Measurements from ENCODE around the gene SNAPC1.

Gene SNAPC1

GRCh38 chr14:61802010-61802568 lies 39.9 kb downstream of the SNAPC1 start:
- H3K9ac ChIP-seq (ENCODE audit: low read depth in 1 of 2, low read length in 2 of 2) = no peak overlapping the region
- H3K36me3 ChIP-seq (ENCODE audit: control insufficient read depth in 1 of 2, insufficient read depth in 2 of 2, low read length in 2 of 2) = no peaks in the 10 kb centered on the region
- H3K4me3 ChIP-seq (ENCODE audit: low read depth in 1 of 2, low read length in 2 of 2) = no peak overlapping the region
- no peak overlapping the region for H3K27ac ChIP-seq (ENCODE audit: low read depth, low read length)
- H3K4me1 ChIP-seq (ENCODE audit: control insufficient read depth in 1 of 2, insufficient read depth in 2 of 2, low read length in 2 of 2) = peaks cover 0 to 12% of the 10 kb centered on the region in 2 donors
- no peaks in the 10 kb centered on the region for H3K9me3 ChIP-seq (ENCODE audit: control insufficient read depth in 1 of 2, low read length in 2 of 2)
- no peaks in the 10 kb centered on the region for H3K27me3 ChIP-seq (ENCODE audit: control insufficient read depth in 1 of 2, insufficient read depth in 2 of 2, low read length in 2 of 2)

- H3K4me3 ChIP-seq (ENCODE audit: low read depth in 1 of 2, low read length in 2 of 2) = no peak overlapping the region
- H3K27ac ChIP-seq (ENCODE audit: low read depth, low read length) = no peak overlapping the region
- no peaks in the 10 kb centered on the region for H3K36me3 ChIP-seq (ENCODE audit: control insufficient read depth in 1 of 2, insufficient read depth in 2 of 2, low read length in 2 of 2)
- H3K4me1 ChIP-seq (ENCODE audit: control insufficient read depth in 1 of 2, insufficient read depth in 2 of 2, low read length in 2 of 2) = peaks cover 0 to under 1% of the 10 kb centered on the region in 2 donors
- H3K9me3 ChIP-seq (ENCODE audit: control insufficient read depth in 1 of 2, low read length in 2 of 2) = no peaks in the 10 kb centered on the region
- no peaks in the 10 kb centered on the region for H3K27me3 ChIP-seq (ENCODE audit: control insufficient read depth in 1 of 2, insufficient read depth in 2 of 2, low read length in 2 of 2)
- no peak overlapping the region for H3K9ac ChIP-seq (ENCODE audit: low read depth in 1 of 2, low read length in 2 of 2)
Observed at GRCh38 chr14:61803755-61804154, 41.5 kb downstream of the SNAPC1 start.

DNA sequence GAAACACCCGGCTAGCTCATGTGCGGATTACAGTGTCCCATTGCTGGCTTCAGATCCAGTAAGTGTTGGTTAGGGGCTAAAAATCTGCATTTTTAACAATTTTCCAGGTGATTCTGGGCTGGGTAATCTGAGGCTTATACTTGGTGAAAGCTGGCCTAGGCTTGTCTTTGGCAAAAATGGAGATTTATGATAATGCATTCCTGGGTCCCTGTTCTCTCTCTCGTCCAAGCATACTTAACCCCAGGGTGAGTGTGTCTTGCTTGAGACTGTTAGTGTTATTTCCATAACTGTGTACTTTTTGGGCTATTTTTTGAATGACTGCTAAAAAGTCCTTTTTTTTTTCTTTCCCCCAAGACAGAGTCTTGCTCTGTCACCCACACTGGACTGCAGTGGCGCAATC lies 43.2 kb downstream of the SNAPC1 start:
- H3K27me3 ChIP-seq (ENCODE audit: control insufficient read depth in 1 of 2, insufficient read depth in 2 of 2, low read length in 2 of 2) = no peaks in the 10 kb centered on the region
- no peak overlapping the region for H3K27ac ChIP-seq (ENCODE audit: low read depth, low read length)
- H3K9me3 ChIP-seq (ENCODE audit: control insufficient read depth in 1 of 2, low read length in 2 of 2) = no peaks in the 10 kb centered on the region
- H3K4me1 ChIP-seq (ENCODE audit: control insufficient read depth in 1 of 2, insufficient read depth in 2 of 2, low read length in 2 of 2) = no peaks in the 10 kb centered on the region
- H3K36me3 ChIP-seq (ENCODE audit: control insufficient read depth in 1 of 2, insufficient read depth in 2 of 2, low read length in 2 of 2) = no peaks in the 10 kb centered on the region
- H3K9ac ChIP-seq (ENCODE audit: low read depth in 1 of 2, low read length in 2 of 2) = no peak overlapping the region
- no peak overlapping the region for H3K4me3 ChIP-seq (ENCODE audit: low read depth in 1 of 2, low read length in 2 of 2)

GRCh38 chr14:61811882-61812346 lies 49.7 kb downstream of the SNAPC1 start:
- H3K4me3 ChIP-seq (ENCODE audit: low read depth in 1 of 2, low read length in 2 of 2) = peak overlapping the region in 1 of 2 donors; percentile 36

GRCh38 chr14:61812347-61813095 lies 50.3 kb downstream of the SNAPC1 start, which contains the start of gene SYT16:
SYT16 (plus strand) TSS chr14:61812703.
- Histone ChIP-seq H3K27ac (ENCODE audit: low read depth, low read length) (no peak within 1 kb of the TSS), H3K27me3 (ENCODE audit: control insufficient read depth in 1 of 2, insufficient read depth in 2 of 2, low read length in 2 of 2) (peaks cover 25% of the 10 kb centered on the region in 2 donors), H3K9ac (ENCODE audit: low read depth in 1 of 2, low read length in 2 of 2) (no peak within 1 kb of the TSS), H3K4me3 (ENCODE audit: low read depth in 1 of 2, low read length in 2 of 2) (peak within 1 kb of the TSS; percentile 47 to 63), H3K4me1 (ENCODE audit: control insufficient read depth in 1 of 2, insufficient read depth in 2 of 2, low read length in 2 of 2) (peaks cover 0 to 8% of the 10 kb centered on the region in 2 donors), H3K9me3 (ENCODE audit: control insufficient read depth in 1 of 2, low read length in 2 of 2) (no peaks in the 10 kb centered on the region), H3K36me3 (ENCODE audit: control insufficient read depth in 1 of 2, insufficient read depth in 2 of 2, low read length in 2 of 2) (no peaks in the 10 kb centered on the region)

More at GRCh38 chr14:61811882-61812346, 49.7 kb downstream of the SNAPC1 start:
- no peak overlapping the region for H3K27ac ChIP-seq (ENCODE audit: low read depth, low read length)
- no peaks in the 10 kb centered on the region for H3K36me3 ChIP-seq (ENCODE audit: control insufficient read depth in 1 of 2, insufficient read depth in 2 of 2, low read length in 2 of 2)
- peaks cover 25% of the 10 kb centered on the region in 2 donors for H3K27me3 ChIP-seq (ENCODE audit: control insufficient read depth in 1 of 2, insufficient read depth in 2 of 2, low read length in 2 of 2)
- no peaks in the 10 kb centered on the region for H3K9me3 ChIP-seq (ENCODE audit: control insufficient read depth in 1 of 2, low read length in 2 of 2)
- H3K9ac ChIP-seq (ENCODE audit: low read depth in 1 of 2, low read length in 2 of 2) = no peak overlapping the region
- H3K4me1 ChIP-seq (ENCODE audit: control insufficient read depth in 1 of 2, insufficient read depth in 2 of 2, low read length in 2 of 2) = peaks cover 0 to 8% of the 10 kb centered on the region in 2 donors

- Histone ChIP-seq H3K9ac (ENCODE audit: low read depth in 1 of 2, low read length in 2 of 2) (no peak overlapping the region), H3K4me1 (ENCODE audit: control insufficient read depth in 1 of 2, insufficient read depth in 2 of 2, low read length in 2 of 2) (peaks cover 0 to 8% of the 10 kb centered on the region in 2 donors), H3K27ac (ENCODE audit: low read depth, low read length) (no peak overlapping the region), H3K4me3 (ENCODE audit: low read depth in 1 of 2, low read length in 2 of 2) (peak overlapping the region; percentile 47 to 63), H3K9me3 (ENCODE audit: control insufficient read depth in 1 of 2, low read length in 2 of 2) (no peaks in the 10 kb centered on the region), H3K36me3 (ENCODE audit: control insufficient read depth in 1 of 2, insufficient read depth in 2 of 2, low read length in 2 of 2) (no peaks in the 10 kb centered on the region), H3K27me3 (ENCODE audit: control insufficient read depth in 1 of 2, insufficient read depth in 2 of 2, low read length in 2 of 2) (peaks cover 25% of the 10 kb centered on the region in 2 donors)
Observed at GRCh38 chr14:61813096-61813606, 50.9 kb downstream of the SNAPC1 start.

DNA sequence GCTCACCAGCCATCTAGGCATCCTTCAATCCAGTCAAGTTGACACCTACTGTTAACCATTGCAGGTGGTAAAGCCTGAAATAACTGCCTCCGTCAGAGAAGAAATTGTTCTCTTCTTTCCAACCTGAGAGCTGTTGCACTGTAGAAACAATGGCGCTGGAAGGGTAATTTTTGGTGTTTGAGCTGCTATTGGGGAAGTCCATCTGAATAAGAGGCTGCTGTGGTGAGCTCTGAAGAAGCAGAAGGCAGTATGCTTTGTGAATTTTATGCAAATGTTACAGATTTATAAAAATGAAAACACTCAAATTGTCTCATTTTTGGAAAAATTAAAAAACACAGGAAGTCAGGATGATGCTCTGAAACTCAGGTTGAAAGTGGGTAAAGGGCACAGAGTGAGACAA lies 60.2 kb downstream of the SNAPC1 start:
- no peaks in the 10 kb centered on the region for H3K4me1 ChIP-seq (ENCODE audit: control insufficient read depth in 1 of 2, insufficient read depth in 2 of 2, low read length in 2 of 2)
- no peak overlapping the region for H3K27ac ChIP-seq (ENCODE audit: low read depth, low read length)
- peaks cover 0 to 4% of the 10 kb centered on the region in 2 donors for H3K9me3 ChIP-seq (ENCODE audit: control insufficient read depth in 1 of 2, low read length in 2 of 2)
- no peaks in the 10 kb centered on the region for H3K27me3 ChIP-seq (ENCODE audit: control insufficient read depth in 1 of 2, insufficient read depth in 2 of 2, low read length in 2 of 2)
- no peaks in the 10 kb centered on the region for H3K36me3 ChIP-seq (ENCODE audit: control insufficient read depth in 1 of 2, insufficient read depth in 2 of 2, low read length in 2 of 2)
- no peak overlapping the region for H3K9ac ChIP-seq (ENCODE audit: low read depth in 1 of 2, low read length in 2 of 2)
- no peak overlapping the region for H3K4me3 ChIP-seq (ENCODE audit: low read depth in 1 of 2, low read length in 2 of 2)

DNA sequence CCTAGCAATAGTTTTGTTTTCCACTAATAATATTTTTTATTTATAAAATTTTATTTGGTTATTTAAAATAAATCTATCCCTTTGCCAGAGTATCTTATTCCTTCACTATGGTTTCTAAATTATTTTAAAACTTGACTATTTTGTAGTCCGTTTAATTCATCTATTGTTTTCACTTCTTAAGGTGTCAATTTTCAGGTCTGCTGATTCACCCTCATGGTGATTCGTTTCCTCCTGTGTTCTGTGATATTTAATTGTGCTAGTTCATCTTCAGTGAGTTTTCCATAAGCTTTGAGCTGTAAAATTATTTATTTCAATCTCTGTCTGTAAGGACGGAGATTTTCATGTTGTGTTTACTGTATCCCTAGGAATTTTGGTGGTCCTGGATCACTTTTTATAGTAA lies 70.6 kb downstream of the SNAPC1 start:
- H3K4me3 ChIP-seq (ENCODE audit: low read depth in 1 of 2, low read length in 2 of 2) = no peak overlapping the region
- no peak overlapping the region for H3K27ac ChIP-seq (ENCODE audit: low read depth, low read length)
- no peak overlapping the region for H3K9ac ChIP-seq (ENCODE audit: low read depth in 1 of 2, low read length in 2 of 2)
- H3K4me1 ChIP-seq (ENCODE audit: control insufficient read depth in 1 of 2, insufficient read depth in 2 of 2, low read length in 2 of 2) = no peaks in the 10 kb centered on the region
- H3K36me3 ChIP-seq (ENCODE audit: control insufficient read depth in 1 of 2, insufficient read depth in 2 of 2, low read length in 2 of 2) = no peaks in the 10 kb centered on the region
- no peaks in the 10 kb centered on the region for H3K27me3 ChIP-seq (ENCODE audit: control insufficient read depth in 1 of 2, insufficient read depth in 2 of 2, low read length in 2 of 2)
- no peaks in the 10 kb centered on the region for H3K9me3 ChIP-seq (ENCODE audit: control insufficient read depth in 1 of 2, low read length in 2 of 2)

DNA sequence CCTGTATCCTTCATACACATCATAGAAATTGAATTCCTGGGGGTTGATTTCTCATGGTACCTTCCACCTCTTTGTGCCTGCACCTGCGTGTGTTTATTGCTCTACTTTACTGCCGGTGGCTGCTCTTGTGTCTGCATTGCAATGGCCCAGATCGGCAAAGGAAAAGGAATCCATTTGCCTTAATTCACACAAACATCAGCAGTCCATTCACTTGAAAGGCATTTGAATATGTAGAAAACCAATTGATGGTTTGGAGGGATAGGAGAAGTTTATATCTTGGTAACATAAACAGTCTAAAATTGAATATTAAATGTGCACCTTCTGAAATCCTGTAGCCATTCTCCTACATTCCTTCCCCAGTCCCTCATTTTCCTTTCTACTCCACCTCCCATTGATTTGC lies 74.0 kb downstream of the SNAPC1 start:
- H3K27ac ChIP-seq (ENCODE audit: low read depth, low read length) = no peak overlapping the region
- H3K4me1 ChIP-seq (ENCODE audit: control insufficient read depth in 1 of 2, insufficient read depth in 2 of 2, low read length in 2 of 2) = no peaks in the 10 kb centered on the region
- H3K9ac ChIP-seq (ENCODE audit: low read depth in 1 of 2, low read length in 2 of 2) = no peak overlapping the region
- no peaks in the 10 kb centered on the region for H3K36me3 ChIP-seq (ENCODE audit: control insufficient read depth in 1 of 2, insufficient read depth in 2 of 2, low read length in 2 of 2)
- no peak overlapping the region for H3K4me3 ChIP-seq (ENCODE audit: low read depth in 1 of 2, low read length in 2 of 2)
- H3K27me3 ChIP-seq (ENCODE audit: control insufficient read depth in 1 of 2, insufficient read depth in 2 of 2, low read length in 2 of 2) = no peaks in the 10 kb centered on the region
- H3K9me3 ChIP-seq (ENCODE audit: control insufficient read depth in 1 of 2, low read length in 2 of 2) = no peaks in the 10 kb centered on the region

DNA sequence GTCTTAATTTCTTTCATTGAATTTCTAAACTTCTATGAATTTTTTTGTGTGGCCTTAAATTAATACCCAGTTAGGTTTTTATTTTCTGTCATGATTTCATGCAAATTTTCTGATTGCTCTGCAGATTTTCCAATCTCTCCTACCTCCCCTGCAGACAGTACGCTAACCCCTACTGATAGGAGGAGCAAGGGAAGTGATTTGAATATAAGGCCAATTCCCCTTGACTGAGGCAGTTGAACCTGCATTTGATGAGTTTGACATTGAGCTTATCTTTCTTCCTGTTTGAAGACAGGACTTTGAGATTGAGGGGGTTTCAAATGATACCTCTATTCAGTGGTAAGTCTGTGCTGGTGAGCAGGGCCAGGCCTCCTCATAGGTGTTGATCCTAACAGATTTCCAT lies 74.6 kb downstream of the SNAPC1 start:
- Histone ChIP-seq H3K27ac (ENCODE audit: low read depth, low read length) (no peak overlapping the region), H3K27me3 (ENCODE audit: control insufficient read depth in 1 of 2, insufficient read depth in 2 of 2, low read length in 2 of 2) (no peaks in the 10 kb centered on the region), H3K36me3 (ENCODE audit: control insufficient read depth in 1 of 2, insufficient read depth in 2 of 2, low read length in 2 of 2) (no peaks in the 10 kb centered on the region), H3K4me1 (ENCODE audit: control insufficient read depth in 1 of 2, insufficient read depth in 2 of 2, low read length in 2 of 2) (no peaks in the 10 kb centered on the region), H3K4me3 (ENCODE audit: low read depth in 1 of 2, low read length in 2 of 2) (no peak overlapping the region), H3K9me3 (ENCODE audit: control insufficient read depth in 1 of 2, low read length in 2 of 2) (no peaks in the 10 kb centered on the region), H3K9ac (ENCODE audit: low read depth in 1 of 2, low read length in 2 of 2) (no peak overlapping the region)

Measured in duodenal mucosa (tissue), 2 donors.